Stimulated activated CD4-positive, alpha-beta T cell treated with anti-CD3 and anti-CD28 coated beads, Interleukin-2, amount 100 ng/mL, for 48 hours (primary cell): ENCODE data around the gene HIF3A.
"Not testable (repeated sequence)": the region's sequence is repeated elsewhere in the genome, so short reads cannot be mapped to it uniquely, and the experiment has no call there.

Experiments used
- DNase-seq, 2 donors: peaks; one replicate each; pipeline ENCODE4 v3.0.0-alpha.2; 2020

The HIF3A gene

DNA sequence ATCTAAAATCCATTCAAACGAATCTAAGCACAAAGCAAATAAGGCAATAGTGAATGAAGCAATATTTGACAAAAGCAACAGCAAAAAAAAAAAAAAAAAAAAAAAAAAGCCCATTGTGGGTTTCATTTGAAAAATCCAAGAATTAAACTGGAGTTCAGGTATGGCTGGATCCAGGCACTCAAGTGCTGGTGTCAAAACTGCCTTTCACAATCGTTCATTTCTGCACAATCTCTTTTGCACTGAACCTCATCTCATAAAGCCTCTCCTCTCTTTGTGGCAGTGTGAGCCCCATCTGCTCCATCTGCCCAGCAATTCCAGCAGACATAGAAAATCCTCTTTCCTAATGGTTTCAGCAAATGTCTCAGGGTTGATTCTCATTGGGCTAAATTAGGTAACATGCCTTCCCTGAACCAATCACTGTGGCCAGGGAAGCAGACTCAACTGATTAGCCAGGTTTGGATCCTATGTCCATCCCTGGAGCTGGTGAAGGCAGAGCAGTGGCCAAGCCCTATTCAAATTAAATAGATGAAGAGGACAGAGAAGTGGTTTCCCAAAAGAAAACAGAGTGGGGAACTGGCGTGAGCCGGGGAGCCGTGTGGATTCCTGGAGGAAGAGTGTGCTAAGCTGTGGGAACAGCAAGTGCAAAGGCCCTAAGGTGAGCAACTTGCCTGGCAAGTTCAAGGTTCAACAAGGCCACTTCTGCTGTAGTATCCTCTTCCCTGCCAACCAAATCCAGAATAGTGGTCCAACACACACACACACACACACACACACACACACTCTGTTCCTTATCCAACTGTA is 1.2 kb upstream of the HIF3A start:
- DNase-seq: no peak

DNA sequence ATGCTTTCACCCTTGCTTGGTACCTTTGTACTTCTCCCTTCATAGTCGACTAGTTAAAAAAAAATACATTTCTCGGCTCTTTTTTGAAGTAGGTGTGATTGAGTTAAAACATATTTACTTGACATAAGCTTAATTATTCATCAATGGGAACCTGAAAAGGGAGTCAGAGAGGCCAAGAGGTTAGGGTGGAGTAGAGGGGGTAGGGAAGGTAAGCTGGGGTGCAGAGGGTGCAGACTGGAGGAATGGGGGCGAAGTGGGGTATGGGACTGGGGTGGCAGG is 701 bp upstream of the HIF3A start:
- DNase-seq: no peak

DNA sequence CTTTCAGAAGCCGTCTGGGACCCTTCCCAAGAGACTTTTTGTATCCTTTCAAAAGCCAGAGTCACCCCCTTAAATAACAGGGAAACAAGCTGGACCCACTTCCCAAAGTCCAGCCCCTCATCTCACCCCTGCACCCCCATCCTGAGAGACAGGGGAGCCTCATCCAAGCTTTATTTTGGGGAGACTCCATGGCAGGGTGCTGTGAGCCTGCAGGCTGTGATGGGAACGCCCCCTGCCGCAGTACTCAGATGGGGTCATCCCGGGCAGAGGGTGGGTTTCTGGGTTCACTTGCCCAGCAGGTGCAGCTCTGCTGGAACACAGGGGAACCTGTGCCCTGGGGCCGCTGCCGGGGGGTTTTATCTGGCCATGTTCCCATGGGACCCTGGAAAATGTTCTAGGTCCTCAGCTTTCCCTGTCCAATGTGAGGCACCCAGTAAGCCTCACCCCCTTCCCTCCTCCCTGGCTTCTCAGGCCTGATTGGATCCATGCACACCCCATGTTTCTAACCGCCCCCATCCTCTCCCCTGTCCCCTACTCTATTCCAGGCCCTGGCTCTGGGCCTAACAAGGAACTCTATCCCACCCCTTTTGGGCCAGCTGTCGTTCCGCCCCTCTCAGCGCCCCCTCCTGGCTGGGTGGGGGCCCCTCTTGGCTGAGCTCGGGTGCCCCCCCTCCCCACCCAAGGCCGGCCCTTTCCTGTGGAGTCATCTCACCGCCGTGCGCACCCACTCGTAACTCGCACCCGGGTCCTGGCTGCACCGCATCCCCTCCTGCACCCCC is 1.0 kb downstream of the HIF3A start:
- DNase-seq: no peak

DNA sequence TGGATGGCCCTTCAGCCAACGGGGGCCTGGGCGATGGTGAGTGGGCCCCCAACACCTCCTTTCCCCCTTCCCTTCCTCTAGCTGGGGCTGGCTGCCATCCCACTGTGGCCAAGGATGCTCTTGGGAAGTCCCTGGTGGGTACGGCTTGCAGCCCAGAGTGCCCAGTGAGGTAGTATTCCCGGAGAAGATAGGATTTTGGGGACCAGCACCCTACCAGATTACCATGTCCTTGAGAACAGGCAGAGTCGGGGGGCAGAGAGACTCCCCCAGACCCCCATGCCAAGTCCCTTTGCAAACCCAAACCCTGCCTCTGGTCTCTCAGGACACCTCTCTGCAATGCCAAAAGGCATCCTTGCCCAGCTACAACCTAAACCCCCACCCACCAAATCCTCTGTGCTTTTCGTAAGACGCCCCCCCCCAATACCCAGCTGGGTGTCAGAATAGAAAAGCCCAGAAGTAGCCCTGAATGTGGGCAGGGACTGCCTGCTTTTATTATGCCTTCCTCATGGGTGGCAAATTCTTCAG is 1.7 kb downstream of the HIF3A start:
- no peak for DNase-seq

DNA sequence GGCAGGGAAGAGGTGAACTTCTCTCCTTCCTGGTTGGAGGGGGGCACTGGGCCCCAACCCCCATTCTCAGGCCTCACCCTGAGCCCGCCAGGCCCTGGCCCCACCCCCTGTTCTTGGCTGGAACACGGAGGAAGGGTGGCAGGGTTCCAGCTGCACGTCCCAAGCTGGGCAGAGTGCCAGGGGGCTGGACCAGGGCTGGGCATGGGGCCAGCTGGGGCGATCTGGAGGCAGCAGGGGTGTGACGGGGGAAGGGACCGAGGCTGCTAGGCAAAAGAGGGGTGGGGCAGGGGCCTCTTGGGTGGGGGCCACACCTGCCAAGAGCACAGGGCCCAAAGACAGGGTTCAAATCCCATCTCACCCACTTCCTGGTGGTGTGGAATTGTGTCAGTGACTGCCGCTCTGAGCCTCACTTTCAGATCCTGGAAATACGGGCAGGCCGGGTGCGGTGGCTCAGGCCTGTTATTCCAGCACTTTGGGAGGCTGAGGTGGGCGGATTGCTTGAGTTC is 2.2 kb downstream of the HIF3A start:
- DNase-seq: no peak

DNA sequence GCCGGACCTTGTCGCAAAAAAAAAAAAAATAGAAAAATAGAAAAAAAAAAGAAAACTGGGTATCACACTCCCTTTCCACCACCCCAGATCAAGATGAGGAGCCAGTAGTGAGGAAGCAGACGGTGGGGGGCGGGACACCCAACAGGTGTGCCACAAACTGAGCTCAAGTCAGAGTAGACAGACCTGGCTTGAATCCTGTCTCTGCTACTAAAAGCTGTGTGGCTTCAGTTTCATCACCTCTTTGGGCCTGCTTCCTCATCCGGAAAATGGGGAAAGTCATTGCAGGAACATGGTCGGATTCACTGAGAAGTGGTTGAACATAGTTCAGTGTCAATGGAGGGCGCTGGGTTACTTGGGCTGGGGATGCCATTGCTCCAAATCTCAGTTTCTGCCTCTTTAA is 2.9 kb downstream of the HIF3A start:
- DNase-seq: no peak

DNA sequence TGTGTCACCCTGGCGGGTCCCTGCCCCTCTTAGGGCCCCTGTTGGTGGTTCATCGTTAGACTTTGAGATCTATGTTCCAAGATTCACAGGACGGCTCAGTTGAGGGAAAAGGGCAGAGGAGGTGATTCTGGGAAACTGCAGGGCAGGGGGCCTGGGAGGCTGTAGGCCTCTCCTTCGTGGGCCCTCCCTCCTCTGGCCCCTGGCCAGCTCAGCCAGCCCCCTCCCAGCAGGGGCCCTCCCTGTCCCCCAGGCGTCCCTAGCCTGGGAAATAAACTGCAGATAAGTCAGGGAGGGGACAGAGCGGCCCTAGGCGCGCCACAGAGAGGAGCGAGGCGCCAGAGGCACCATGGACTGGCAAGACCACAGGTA is 6.5 kb downstream of the HIF3A start:
- DNase-seq: no peak

DNA sequence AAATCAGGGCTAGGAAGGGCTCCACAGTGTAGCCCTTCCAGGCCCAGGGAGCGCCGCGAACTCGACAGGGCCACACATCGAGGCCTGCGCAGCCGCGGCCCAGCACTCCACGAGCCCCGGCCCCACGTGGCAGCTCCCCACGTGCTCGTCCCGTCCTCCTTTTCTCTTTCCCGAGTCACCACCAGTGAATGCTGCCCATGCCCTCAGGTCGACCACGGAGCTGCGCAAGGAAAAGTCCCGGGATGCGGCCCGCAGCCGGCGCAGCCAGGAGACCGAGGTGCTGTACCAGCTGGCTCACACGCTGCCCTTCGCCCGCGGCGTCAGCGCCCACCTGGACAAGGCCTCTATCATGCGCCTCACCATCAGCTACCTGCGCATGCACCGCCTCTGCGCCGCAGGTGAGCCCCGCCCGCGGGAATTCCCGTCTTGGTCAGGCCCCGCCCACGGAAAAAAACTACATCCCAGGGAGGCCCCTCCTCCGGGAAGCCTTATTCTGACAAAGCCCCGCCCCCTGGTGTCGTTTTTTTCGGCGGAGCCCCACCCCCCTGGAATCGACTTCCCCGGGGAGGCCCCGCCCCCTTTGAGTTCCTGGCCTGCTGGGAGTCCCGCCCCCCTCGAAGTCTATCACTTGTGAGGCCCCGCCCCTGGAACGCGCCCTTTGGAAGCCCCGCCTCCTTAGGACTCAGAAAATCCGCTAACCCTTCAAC is 7.0 kb downstream of the HIF3A start:
- peak in 1 of 2 donors; percentile 2 for DNase-seq

DNA sequence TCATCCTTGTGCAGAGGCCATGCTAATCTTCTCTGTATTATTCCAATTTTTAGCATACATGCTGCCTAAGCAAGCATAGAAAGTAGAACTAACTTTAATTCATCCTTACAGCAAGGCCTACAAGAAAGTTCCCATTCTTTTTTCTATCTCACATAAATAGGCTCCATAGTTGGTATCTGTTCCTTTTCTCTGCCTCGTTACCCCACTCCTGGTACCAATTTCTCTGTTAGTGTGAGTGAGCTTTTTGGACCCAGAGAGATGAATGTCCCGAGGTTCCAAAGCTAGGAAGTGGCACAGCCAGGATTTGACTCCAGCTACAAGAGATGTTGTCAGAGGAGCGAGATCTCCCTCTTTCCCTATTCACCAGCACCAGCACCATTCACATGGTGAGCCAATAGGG is 9.7 kb downstream of the HIF3A start:
- no peak for DNase-seq

DNA sequence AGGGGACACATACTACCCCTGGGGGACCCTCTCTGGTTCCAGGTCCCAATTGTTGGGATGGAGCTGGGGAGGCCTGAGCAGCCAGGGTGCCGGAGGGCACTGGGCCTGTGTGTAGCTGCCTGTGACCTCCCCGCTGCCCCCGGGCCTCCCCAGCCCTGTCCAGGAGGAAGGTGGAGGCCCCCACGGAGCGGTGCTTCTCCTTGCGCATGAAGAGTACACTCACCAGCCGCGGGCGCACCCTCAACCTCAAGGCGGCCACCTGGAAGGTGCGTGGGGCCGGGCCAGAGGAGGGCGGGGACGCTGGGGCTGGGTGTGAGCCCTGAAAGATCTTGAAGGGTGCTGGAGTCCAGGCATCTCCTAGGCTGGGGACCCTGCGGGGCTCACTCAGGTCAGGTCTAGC is 11.7 kb downstream of the HIF3A start:
- no peak for DNase-seq

DNA sequence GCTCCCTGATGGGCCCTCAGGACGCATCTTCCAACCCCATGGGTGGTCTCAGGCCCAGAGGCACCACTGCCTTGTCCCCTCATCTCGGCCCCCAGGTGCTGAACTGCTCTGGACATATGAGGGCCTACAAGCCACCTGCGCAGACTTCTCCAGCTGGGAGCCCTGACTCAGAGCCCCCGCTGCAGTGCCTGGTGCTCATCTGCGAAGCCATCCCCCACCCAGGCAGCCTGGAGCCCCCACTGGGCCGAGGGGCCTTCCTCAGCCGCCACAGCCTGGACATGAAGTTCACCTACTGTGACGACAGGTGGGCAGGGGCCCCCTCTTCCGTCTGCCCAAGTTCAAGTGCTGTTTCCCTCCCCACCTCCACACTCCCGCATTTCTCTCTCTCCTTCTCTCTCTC is 12.2 kb downstream of the HIF3A start:
- DNase-seq: no peak

DNA sequence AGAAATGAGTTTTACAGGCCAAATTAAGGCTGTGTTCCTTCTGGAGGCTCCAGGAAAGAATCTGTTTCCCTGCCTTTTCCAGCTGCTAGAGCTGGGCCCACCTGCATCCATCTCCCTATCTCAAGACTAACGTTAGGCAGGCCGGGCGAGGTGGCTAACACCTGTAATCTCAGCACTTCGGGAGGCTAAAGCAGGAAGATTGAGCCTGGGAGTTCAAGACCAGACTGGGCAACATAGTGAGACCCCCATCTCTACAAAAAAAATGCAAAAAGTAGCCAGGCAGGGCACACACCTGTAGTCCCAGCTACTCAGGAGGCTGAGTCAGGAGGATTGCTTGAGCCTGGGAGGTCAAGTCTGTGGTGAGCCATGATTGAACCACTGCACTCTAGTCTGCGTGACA is 14.6 kb downstream of the HIF3A start:
- DNase-seq: no peak

DNA sequence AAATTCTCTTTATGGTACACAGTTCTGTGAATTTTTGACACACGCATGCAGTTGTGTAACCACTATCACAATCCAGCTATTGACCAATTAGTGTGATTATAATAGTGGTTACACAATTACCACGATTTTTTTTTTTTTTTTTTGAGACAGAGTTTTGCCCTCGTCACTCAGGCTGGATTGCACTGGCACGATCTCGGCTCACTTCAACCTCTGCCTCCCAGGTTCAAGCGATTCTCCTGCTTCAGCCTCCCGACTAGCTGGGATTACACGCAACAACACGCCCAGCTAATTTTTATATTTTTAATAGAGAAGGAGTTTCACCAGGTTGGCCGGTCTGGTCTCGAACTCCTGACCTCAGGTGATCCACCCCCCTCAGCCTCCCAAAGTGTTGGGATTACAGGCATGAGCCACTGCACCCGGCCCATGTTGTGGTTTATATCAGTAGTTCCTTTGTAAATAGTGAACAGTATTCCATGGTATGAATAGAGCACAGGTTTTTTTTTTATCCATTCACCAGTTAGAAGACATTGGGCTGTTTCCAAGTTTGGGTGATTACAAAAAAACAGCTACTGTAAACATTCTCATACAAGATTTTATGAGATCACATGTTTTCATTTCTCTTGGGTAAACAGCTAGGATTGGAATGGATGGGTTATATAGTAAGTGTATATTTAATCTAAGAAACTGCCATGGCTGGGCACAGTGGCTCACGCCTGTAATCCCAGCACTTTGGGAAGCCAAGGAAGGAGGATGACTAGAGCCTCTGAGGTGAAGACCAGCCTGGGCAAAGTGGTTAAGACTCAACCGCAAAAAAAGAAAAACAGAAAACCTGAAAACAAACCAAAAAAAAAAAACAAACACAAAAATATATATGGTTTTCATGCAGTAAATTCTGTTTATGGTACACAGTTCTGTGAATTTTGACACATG is 17.0 kb downstream of the HIF3A start:
- DNase-seq: not testable (repeated sequence)

DNA sequence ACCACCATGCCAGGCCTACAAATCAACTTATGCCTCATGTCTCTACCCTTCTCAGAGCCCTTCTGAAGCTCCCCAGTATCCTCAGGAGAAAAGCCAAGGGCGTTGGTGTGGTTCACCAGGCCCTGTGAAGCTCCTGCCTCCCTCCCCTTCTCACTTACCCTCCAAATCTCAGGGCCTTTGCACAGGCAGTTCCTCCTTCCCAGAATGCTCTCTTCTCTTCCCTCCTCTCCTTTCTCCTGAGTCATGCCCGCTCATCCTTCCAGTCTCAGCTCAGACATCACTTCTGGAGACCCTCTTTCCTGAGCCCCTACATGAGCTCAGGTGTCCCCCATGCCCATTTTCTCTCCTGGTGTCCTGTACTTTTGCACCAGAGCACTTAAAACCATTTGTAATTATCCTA is 20.5 kb downstream of the HIF3A start:
- no peak for DNase-seq

DNA sequence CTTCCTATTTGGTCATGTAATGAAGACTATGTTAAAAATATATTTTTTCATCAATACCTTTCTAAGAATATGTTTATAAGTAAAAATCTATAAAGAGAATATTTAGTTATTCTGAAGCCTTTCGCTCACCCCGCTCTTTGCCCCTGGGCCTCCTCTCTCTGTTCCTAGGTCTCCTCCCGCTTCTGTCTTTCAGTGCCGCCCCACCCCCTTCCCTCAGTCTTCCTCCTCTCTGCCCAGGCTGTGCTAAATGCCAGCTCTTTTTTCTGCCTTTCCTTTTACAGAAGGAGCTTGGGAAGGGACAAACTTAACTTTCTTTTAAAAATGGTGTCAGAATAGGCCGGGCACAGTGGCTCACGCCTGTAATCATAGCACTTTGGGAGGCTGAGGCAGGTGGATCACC is 22.8 kb downstream of the HIF3A start:
- DNase-seq: no peak

DNA sequence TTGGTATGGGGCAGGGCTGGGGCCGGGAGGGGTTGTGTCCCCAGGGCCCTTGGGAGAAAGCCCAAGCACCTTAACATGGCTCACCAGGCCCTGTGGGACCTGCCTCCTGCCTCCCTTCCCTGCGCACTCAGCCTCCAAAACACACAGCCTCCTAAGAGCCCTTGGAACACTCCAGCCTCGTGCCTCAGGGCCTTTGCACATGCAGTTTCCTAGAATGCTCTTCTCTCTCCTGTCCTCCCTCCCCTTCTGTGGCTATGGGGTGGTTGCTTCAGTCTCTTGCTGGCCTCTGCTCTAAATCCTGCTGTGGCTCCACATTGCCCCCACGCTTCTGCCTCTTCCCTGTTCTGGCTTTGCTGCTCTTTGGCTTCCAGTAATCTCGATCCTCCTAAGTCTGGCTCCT is 23.7 kb downstream of the HIF3A start:
- no peak for DNase-seq

DNA sequence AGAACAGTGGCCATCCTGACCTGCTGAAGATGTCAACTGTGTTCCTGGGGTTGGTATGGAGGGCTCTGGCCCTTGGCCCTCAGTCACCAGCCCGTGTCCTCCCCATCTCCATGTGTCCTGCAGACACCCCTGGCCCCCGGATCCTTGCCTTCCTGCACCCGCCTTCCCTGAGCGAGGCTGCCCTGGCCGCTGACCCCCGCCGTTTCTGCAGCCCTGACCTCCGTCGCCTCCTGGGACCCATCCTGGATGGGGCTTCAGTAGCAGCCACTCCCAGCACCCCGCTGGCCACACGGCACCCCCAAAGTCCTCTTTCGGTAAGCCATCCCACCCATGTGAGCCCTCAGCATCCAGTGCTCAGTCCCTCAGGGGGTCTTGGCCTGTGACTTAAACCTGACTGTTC is 24.8 kb downstream of the HIF3A start:
- no peak for DNase-seq

DNA sequence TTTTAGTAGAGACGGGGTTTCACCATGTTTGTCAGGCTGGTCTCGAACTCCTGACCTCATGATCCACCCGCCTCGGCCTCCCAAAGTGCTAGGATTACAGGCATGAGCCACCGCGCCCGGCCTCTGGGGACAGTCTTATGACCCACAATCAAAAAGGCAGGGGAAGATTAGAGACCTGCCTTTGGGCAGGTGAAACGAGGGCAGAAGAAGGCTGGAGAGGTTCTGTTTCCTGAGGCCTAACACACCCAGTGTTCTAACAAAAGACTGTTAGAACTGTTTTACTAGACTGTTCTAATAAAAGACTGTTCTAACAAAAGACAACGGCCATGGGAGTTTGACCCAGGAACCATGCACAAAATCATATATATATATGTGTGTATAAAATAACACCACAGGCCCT is 26.4 kb downstream of the HIF3A start:
- DNase-seq: not testable (repeated sequence)

DNA sequence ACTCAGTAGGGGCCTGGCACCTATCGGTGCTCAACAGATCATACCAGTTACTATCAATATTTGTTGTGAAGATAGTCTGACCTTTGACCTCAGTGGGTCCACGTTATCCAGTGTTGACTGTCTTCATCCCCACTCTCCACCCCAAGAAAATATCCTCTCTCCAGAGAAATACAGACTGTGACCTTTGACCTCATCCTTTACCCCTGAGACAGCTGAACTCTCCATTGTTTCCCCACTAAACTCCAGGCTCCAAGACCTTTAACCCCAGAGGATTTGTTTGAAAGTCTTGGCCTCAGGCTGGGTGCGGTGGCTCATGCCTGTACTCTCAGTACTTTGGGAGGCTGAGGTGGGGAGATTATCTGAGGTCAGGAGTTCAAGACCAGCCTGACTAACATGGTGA is 27.4 kb downstream of the HIF3A start:
- no peak for DNase-seq

DNA sequence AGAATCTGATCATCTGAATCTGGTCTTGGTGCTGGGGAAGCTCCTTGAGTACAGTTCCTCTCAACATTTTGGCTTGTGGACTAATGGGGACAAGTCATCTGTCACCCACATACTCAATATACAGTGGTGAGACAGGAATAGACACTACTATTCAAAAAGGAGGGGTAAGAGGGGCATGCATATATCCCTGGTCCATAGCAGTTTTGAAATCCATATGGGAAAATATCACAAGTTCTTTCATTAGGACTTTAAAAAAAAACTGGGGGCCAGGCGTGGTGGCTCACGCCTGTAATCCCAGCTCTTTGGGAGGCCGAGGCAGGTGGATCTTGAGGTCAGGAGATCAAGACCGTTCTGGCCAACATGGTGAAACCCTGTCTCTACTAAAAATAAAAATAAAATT is 29.8 kb downstream of the HIF3A start:
- no peak for DNase-seq

DNA sequence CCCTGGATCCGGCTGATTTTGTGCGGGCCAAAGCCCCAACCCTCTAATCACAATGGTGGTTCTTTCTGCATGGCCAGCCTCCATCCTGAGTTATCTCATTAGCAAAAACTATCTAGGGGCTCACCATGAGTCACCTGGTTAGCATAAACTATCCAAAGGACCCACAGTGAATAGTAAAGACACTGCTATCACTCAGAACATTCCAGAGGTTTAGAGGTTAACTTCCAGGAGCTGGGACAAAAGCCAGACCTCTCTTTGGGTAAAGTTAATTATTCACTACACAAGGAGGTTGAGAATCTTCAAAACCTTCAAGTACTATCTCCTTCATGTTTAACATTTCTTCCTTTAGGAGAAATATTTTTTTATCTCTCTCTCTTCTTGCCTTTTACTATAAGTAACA is 31.2 kb downstream of the HIF3A start:
- DNase-seq: no peak

DNA sequence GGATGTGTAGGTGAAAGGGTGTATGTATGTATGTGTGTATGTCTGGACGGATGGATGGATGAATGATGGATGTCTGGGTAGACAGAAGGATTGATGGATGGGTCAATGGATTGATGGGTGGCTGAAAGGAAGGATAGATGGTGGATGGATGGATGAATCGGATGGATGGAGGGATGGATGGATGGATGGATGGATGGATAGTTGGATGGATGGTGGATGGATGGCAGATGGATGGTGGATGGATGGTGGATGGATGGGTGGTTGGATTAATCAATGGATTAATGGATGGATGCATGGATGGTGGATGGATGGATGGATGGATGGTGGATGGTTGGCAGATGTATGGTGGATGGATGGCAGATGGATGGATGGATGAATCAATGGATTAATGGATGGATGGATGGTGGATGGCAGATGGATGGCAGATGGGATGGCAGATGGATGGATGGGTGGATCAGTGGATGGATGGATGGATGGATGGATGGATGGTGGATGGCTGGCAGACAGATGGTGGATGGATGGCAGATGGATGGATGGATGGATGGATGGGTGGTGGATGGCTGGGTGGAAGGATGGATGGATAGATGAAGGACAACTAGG is 33.6 kb downstream of the HIF3A start:
- DNase-seq: no peak
